HFF-Myc (cell line): ENCODE data around the gene BRD4.

Experiments used
- DNase-seq: peaks from one replicate; pipeline ENCODE4 v3.0.0-alpha.2; 2011; ENCODE audit warnings: low read depth; ENCODE audit errors: extremely low read depth
- H3K4me3 ChIP-seq: replicated peaks from 2 replicates; pipeline ENCODE4 v1.5.1; 2011; ENCODE audit warnings: low read depth, mild to moderate bottlenecking, control low read depth, low read length
- CTCF ChIP-seq: IDR thresholded peaks from 2 replicates; pipeline ENCODE4 v1.5.1; 2012; ENCODE audit warnings: mild to moderate bottlenecking, low read depth, low read length, control low read depth; ENCODE audit errors: missing control alignments

The BRD4 gene

DNA sequence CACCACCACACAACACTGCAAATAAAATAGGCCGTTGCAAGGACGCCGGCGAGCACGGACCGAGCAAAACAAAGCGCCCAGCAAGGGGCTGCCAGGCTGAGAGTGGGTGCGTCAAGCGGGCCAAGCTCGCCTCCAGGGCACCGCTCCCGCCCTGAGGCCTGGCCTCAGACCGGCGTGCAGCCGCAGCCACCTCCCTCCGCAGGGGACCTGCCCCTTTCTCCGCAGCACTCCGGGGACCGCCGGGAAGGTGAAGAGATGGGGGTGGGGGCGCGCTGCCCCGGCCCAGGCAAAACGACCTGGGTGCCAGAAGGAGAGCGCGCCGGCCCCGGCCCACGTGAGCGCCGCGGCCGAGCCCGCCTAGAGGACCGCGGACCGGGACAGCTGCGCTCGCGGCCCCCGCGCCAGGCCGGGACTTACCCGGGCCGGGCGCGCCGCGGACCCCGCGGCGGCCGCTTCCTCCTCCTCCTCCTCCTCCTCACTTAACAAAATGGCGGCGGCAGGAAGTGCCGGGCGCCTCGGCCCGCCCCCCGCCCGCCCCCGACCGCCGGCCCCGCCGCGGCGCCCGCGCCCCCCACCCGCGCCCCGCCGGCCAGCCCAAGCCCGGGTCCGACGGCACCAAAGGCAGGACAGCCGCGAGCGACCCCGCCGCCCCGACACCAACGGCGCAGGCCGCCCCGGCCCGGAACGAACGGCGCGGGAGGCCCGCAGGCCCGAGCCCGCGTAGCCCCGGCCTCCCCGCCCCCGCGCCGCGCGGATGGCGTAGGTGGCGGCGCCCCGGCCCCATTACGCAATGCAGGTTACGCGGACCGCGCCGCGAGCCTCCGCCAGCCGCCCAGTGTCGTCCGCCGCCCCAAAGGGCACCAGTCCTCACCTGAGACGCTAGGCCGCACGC lies 674 bp downstream of the BRD4 start:
- no peak for TF ChIP-seq CTCF
- H3K4me3 ChIP-seq: peak overlapping the region; percentile 90
- DNase-seq: no peak

DNA sequence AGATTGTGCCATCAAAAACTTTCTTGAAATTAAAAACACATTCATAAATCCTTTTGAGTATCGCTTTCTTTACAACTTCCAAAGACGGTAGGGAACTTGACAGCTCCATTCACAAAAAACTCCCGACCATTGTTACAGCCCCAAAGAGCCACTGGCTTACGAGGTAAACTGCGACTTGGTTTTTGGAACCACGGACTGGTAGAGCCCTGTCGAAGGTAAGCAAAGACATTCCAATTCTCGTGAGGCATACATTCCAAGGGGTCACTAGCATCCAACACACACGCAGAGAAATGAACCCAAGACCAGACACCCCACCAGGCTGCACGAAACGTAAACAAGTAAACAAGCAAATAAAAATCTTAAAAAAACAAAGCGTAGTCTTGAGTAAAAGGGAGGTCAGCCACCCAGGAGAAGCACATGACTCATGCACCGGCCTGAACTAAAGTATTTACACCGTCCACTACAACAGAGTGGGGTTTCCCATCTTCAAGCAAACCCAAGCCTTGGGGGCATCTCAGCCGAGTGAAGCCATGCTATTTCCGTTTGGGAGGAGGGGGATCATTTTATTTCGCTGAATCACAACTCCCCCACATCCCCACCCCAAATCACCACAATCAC lies 1.4 kb downstream of the BRD4 start:
- peak overlapping the region; percentile 90 for H3K4me3 ChIP-seq
- no peak for TF ChIP-seq CTCF
- no peak for DNase-seq

DNA sequence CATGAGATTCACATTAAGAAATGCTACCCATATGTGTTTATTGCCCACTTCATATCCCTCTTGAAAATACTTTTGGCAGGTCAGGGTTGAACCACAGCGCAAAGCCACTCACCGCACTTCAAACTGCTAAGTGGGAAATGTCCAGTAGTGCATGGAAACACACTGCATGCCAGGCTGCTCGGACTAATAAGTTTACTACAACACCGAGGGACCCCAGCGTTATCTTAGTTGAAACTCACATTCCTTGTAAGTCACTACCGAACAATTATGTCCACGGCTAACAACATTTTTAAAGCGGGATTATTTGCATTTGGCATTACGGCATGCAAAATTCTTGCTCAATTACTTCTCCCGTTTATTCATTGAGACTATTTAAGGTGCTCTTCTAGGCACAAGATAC lies 4.0 kb downstream of the BRD4 start:
- TF ChIP-seq CTCF: no peak
- no peak for DNase-seq
- no peak overlapping the region for H3K4me3 ChIP-seq

DNA sequence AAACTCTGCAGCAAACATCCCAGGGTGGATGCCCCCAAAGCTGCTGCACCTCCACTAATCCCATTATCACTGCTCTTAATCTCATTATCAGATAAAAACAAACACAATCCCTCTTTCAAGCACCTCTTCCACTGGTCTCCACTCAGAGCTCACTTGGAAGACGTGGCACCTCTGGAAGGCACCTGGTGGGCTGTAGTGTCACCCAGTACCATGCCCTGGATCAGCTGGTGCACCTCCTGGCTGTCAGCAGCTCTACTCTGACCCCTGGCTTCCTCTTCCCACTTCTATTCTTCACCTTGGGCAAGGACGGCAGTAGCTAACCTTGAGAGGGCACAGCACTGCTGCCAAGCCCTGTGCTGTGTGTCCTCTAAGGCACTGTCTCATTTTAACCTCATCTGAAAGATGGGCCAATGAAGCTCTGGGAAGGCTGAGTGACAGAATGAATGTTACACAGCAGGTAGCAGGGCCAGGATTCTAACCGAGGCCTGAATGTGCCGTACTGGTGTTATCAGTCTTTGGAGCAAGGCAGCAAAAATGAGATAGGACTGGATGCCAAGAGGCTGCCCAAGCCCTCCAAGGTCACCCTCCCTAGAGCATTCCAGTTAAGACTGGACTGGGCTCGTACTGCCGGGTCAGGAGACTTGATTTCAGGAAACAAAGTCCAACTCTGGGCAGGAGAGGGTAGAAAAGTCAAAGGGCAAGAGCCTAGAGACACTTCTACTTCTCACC lies 7.4 kb downstream of the BRD4 start:
- H3K4me3 ChIP-seq: no peak overlapping the region
- no peak for TF ChIP-seq CTCF
- no peak for DNase-seq

DNA sequence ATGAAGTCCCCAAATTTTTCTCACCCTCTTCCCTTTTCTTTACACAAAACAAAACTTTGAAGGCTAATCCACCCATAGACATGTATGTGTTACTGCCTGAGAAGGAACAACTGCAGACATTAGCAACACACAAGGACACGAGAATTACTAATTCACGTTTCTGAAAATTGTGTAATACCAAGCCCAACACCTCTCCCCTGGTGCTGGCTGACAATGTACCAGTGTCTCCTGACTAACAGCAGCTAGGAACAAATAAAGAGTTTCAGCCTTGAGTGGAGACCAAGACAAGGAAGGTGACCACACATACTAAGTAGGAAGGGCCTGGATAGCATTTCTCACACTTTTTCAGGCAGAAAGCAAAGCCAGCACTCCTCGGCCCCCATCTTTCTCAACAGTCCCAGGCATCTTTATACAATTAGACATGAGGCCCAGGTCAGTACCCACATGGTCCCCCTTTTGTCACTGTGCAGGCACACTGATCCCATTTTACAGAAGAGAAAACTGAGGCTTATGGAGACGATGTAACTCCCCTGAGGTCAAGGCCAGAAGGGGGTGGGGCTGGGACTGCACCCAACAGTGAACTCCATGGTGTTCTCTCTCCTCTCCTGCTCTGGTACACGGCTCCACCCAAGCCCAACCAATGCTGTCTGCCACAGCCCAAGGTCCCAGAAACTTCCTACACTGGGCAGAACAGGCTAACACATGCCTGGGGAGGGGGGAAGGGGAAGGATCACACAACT lies 8.7 kb downstream of the BRD4 start:
- no peak overlapping the region for H3K4me3 ChIP-seq
- DNase-seq: no peak
- TF ChIP-seq CTCF: no peak

- no peak for TF ChIP-seq CTCF
- DNase-seq: no peak
- no peak overlapping the region for H3K4me3 ChIP-seq
Measured at GRCh38 chr19:15321739-15322138, 10.6 kb downstream of the BRD4 start.
